Transverse colon (tissue), 4 donors: Measurements from ENCODE around the gene INHBC.

Experiments used
- CTCF ChIP-seq, 5 experiments: fragments of 200-600 bp in 3 of 5; fragments of 450-650 bp in 2 of 5; sonication (generic) in 3 of 5; IDR thresholded peaks; 1 replicate in 2 of 5; 2 replicates in 3 of 5; pipeline ENCODE4 v1.5.1; 2016 to 2017; ENCODE audit warnings: antibody characterized with exemption in 5 of 5, inconsistent platforms in 3 of 5, mild to moderate bottlenecking in 2 of 5, moderate library complexity in 1 of 5
- EP300 ChIP-seq: sonication (generic); formaldehyde crosslinking; IDR thresholded peaks from one replicate; pipeline ENCODE4 v1.6.1; 2017; ENCODE audit warnings: antibody characterized with exemption, low read depth
- POLR2A ChIP-seq: fragments of 450-650 bp; IDR thresholded peaks from one replicate; pipeline ENCODE4 v1.6.1; 2016; ENCODE audit warnings: antibody characterized with exemption, mild to moderate bottlenecking, moderate library complexity
- POLR2AphosphoS5 ChIP-seq, 3 donors: sonication (generic); formaldehyde crosslinking; IDR thresholded peaks; one replicate each; pipeline ENCODE4 v1.6.1; 2016; ENCODE audit warnings: antibody characterized with exemption in 3 of 3

GRCh38 chr12:57430931-57431566, 3.5 kb upstream of the INHBC start, which contains the start of gene R3HDM2:
- peak; percentile 95 for TF ChIP-seq POLR2A
- no peak for TF ChIP-seq CTCF (IDR thresholded peaks at IDR 0.05)
- peak; percentile 94 to 97 (median 96) for TF ChIP-seq POLR2AphosphoS5 (IDR thresholded peaks at IDR 0.05)
- peak; percentile 22 for TF ChIP-seq EP300
